Measurements from ENCODE around the gene TMPRSS2. TPM values are rescaled to one million over a fixed set of nuclear protein-coding genes. Genes with fewer than 3 reads are reported as not detected.

TMPRSS2 gene
- total RNA-seq, 1 experiment from 2014 or later, result 1.1 TPM

- no peaks in the 10 kb centered on the region for H3K79me2 ChIP-seq (ENCODE audit: insufficient read depth, low read length)
- no peaks in the 10 kb centered on the region for H4K20me1 ChIP-seq (ENCODE audit: insufficient read depth)
- H3K9me2 ChIP-seq (ENCODE audit: insufficient read depth), result no peaks in the 10 kb centered on the region
- H3K4me1 ChIP-seq (ENCODE audit: control insufficient read depth in 1 of 2, insufficient read depth in 2 of 2, low read length in 2 of 2), result no peaks in the 10 kb centered on the region
- no peak overlapping the region for H3K4me2 ChIP-seq (ENCODE audit: low read length)
- POLR2A ChIA-PET, result interaction anchor here (0.7 kb wide), 1 partner anchor 110 kb away, joined by 3 read pairs; no protein-coding TSS in a partner anchor
- no TSS peak for BruUV-seq (replicated peaks)
- intact Hi-C loops (cut with micrococcal nuclease), result no loop called here
- no peaks in the 10 kb centered on the region; the same call in none of the 2 replicates for H3K27me3 ChIP-seq (ENCODE audit: insufficient read depth, low read length)
- RAD21 ChIA-PET (ENCODE audit: low non-redundant PET in 1 of 2, low total read pairs in 2 of 2, uncharacterized antibody in 2 of 2, unreplicated experiment in 2 of 2), result no interaction called here
- no peak overlapping the region for H3K27ac ChIP-seq (ENCODE audit: low read depth, low read length)
- H3K9ac ChIP-seq (ENCODE audit: low read length), result no peak overlapping the region
- no peak overlapping the region for H3K4me3 ChIP-seq (replicated peaks in 1 of 2; ENCODE audit: low read depth in 1 of 2, low read length in 2 of 2)
- no peak overlapping the region for H2AFZ ChIP-seq (ENCODE audit: low read depth, low read length, poor library complexity, severe bottlenecking)
- CTCF ChIA-PET, result interaction anchor here (1.0 kb wide), 1 partner anchor 23 kb away, joined by 3 read pairs; no protein-coding TSS in a partner anchor
- DNase-seq (ENCODE audit: low read depth, low spot score) (no peak), ATAC-seq (no peak)
- no peak for TF ChIP-seq CBX3 (IDR thresholded peaks at IDR 0.05; ENCODE audit: low read depth)
- TF ChIP-seq ZBTB33 (IDR thresholded peaks at IDR 0.05; ENCODE audit: extremely low read depth, insufficient replicate concordance, low read length), result no peak
- TF ChIP-seq ZNF274 (IDR thresholded peaks at IDR 0.05; ENCODE audit: low read depth, low read length), result no peak
- TF ChIP-seq SIN3A (IDR thresholded peaks at IDR 0.05; ENCODE audit: low read depth), result no peak
- TF ChIP-seq SP1 (IDR thresholded peaks at IDR 0.05; ENCODE audit: low read depth), result no peak
- no peak for TF ChIP-seq FOSL1 (IDR thresholded peaks at IDR 0.05; ENCODE audit: low read depth)
- TF ChIP-seq CTCF (IDR thresholded peaks at IDR 0.05 in 2 of 3, conservative IDR thresholded peaks at IDR 0.05 in 1 of 3; ENCODE audit: borderline replicate concordance in 1 of 3, insufficient read depth in 1 of 3, low read depth in 2 of 3, low read length in 2 of 3), result no peak
- no peak for TF ChIP-seq EZH2phosphoT487 (IDR thresholded peaks at IDR 0.05; ENCODE audit: borderline replicate concordance)
- TF ChIP-seq TCF7L2 (IDR thresholded peaks at IDR 0.05; ENCODE audit: borderline replicate concordance, extremely low read depth, insufficient read depth, insufficient read length), result no peak
- no peak for TF ChIP-seq MAX (IDR thresholded peaks at IDR 0.05)
- TF ChIP-seq YY1 (IDR thresholded peaks at IDR 0.05; ENCODE audit: extremely low read depth, insufficient replicate concordance, low read depth, low read length), result no peak
- no peak for TF ChIP-seq ATF3 (IDR thresholded peaks at IDR 0.05)
- TF ChIP-seq POLR2AphosphoS5 (IDR thresholded peaks at IDR 0.05; ENCODE audit: low read depth, low read length), result no peak
- TF ChIP-seq JUND (IDR thresholded peaks at IDR 0.05), result no peak
- no peak for TF ChIP-seq ELF1 (IDR thresholded peaks at IDR 0.05; ENCODE audit: borderline replicate concordance, low read depth)
- H3K9me3 ChIP-seq (ENCODE audit: control insufficient read depth in 1 of 2, insufficient read depth in 1 of 2, low read depth in 1 of 2, low read length in 2 of 2), result no peaks in the 10 kb centered on the region
- no peaks in the 10 kb centered on the region for H3K36me3 ChIP-seq (ENCODE audit: control insufficient read depth in 1 of 2, insufficient read depth in 2 of 2, low read length in 2 of 2)
Observed at GRCh38 chr21:41483415-41483814, 24.5 kb downstream of the TMPRSS2 start.

Data from HCT116 (cell line).